Neural cell (in vitro differentiated cells): ENCODE data around the gene PPHLN1. TPM values are rescaled to one million over a fixed set of nuclear protein-coding genes. Genes with fewer than 3 reads are reported as not detected.

Experiments used
- H2AFZ ChIP-seq: fragments of 200-600, 300-800 bp; sonication (generic), shearing (Covaris generic); 2 replicates; pipeline ENCODE4 v1.6.0; 2014; ENCODE audit warnings: low read depth, mild to moderate bottlenecking, antibody characterized with exemption, low read length, moderate library complexity
- H3F3A ChIP-seq: fragments of 200-600 bp; shearing (Covaris generic); 2 replicates; pipeline ENCODE4 v1.6.1; 2016; ENCODE audit warnings: mild to moderate bottlenecking, moderate library complexity, mixed read lengths, antibody characterized with exemption, low read length; ENCODE audit not compliant: insufficient read depth, poor library complexity, severe bottlenecking
- H3K27ac ChIP-seq: fragments of 200-600, 300-800 bp; sonication (generic), shearing (Covaris generic); 2 replicates; pipeline ENCODE4 v1.5.1; 2014; ENCODE audit warnings: mild to moderate bottlenecking, low read length, moderate library complexity
- H3K27me3 ChIP-seq: fragments of 300-800, 200-600 bp; sonication (generic), shearing (Covaris generic); 2 replicates; pipeline ENCODE4 v1.6.0; 2014; ENCODE audit warnings: mild to moderate bottlenecking, low read depth, low read length, moderate library complexity; ENCODE audit not compliant: insufficient read depth
- H3K36me3 ChIP-seq: fragments of 300-800, 200-600 bp; sonication (generic), shearing (Covaris generic); 2 replicates; pipeline ENCODE4 v1.5.1; 2014; ENCODE audit warnings: mild to moderate bottlenecking, antibody characterized with exemption, low read length, moderate library complexity; ENCODE audit not compliant: insufficient read depth
- H3K4me2 ChIP-seq: fragments of 300-800, 200-600 bp; sonication (generic), shearing (Covaris generic); 2 replicates; pipeline ENCODE4 v1.6.0; 2014; ENCODE audit warnings: mild to moderate bottlenecking, low read length
- H3K4me3 ChIP-seq: fragments of 300-800, 200-600 bp; sonication (generic), shearing (Covaris generic); 2 replicates; pipeline ENCODE4 v1.5.1; 2014; ENCODE audit warnings: mild to moderate bottlenecking, low read length, moderate library complexity
- H3K79me2 ChIP-seq: fragments of 200-600 bp; shearing (Covaris generic); replicated peaks from 2 replicates; pipeline ENCODE4 v1.6.0; 2014; ENCODE audit warnings: mild to moderate bottlenecking, low read length, moderate library complexity; ENCODE audit not compliant: insufficient read depth
- H3K9ac ChIP-seq: fragments of 300-800, 200-600 bp; sonication (generic), shearing (Covaris generic); 2 replicates; pipeline ENCODE4 v1.6.1; 2016; ENCODE audit warnings: mild to moderate bottlenecking, low read length, mixed read lengths
- H3K9me2 ChIP-seq: fragments of 200-600 bp; shearing (Covaris generic); 2 replicates; pipeline ENCODE4 v1.6.1; 2016; ENCODE audit warnings: mild to moderate bottlenecking, low read length, mixed read lengths; ENCODE audit not compliant: insufficient read depth
- H3K9me3 ChIP-seq: fragments of 200-600, 300-800 bp; sonication (generic), shearing (Covaris generic); 2 replicates; pipeline ENCODE4 v1.6.1; 2016; ENCODE audit warnings: mild to moderate bottlenecking, mixed run types, low read length, moderate library complexity, mixed read lengths
- H4K20me1 ChIP-seq: fragments of 200-600 bp; shearing (Covaris generic); 2 replicates; pipeline ENCODE4 v1.6.1; 2016; ENCODE audit warnings: mild to moderate bottlenecking, mixed run types; ENCODE audit not compliant: insufficient read depth
- CTCF ChIP-seq: fragments of 450-650 bp; IDR thresholded peaks from 2 replicates; pipeline ENCODE4 v1.5.1; 2014; ENCODE audit warnings: antibody characterized with exemption, mild to moderate bottlenecking, moderate library complexity; ENCODE audit not compliant: poor library complexity, severe bottlenecking
- EP300 ChIP-seq: fragments of 450-650 bp; conservative IDR thresholded peaks from 2 replicates; pipeline ENCODE4 v1.6.1; 2014; ENCODE audit warnings: antibody characterized with exemption, mild to moderate bottlenecking, moderate library complexity; ENCODE audit not compliant: poor library complexity, severe bottlenecking
- EZH2 ChIP-seq: fragments of 200-600, 300-800 bp; shearing (Covaris generic), sonication (generic); IDR thresholded peaks from 2 replicates; pipeline ENCODE4 v1.6.1; 2014; ENCODE audit warnings: antibody characterized with exemption, low read length, borderline replicate concordance, mild to moderate bottlenecking; ENCODE audit not compliant: insufficient read depth, poor library complexity, severe bottlenecking
- MXI1 ChIP-seq: fragments of 450-650 bp; conservative IDR thresholded peaks from 2 replicates; pipeline ENCODE4 v1.6.1; 2014; ENCODE audit warnings: antibody characterized with exemption, mild to moderate bottlenecking; ENCODE audit not compliant: poor library complexity, severe bottlenecking
- POLR2AphosphoS5 ChIP-seq: IDR thresholded peaks from 2 replicates; pipeline ENCODE4 v1.6.1; 2012
- RAD21 ChIP-seq: fragments of 450-650 bp; conservative IDR thresholded peaks from 2 replicates; pipeline ENCODE4 v1.6.1; 2014; ENCODE audit warnings: antibody characterized with exemption, mild to moderate bottlenecking, moderate library complexity
- REST ChIP-seq: IDR thresholded peaks from 2 replicates; pipeline ENCODE4 v1.6.1; 2012; ENCODE audit warnings: borderline replicate concordance
- SMC3 ChIP-seq: fragments of 450-650 bp; conservative IDR thresholded peaks from 2 replicates; pipeline ENCODE4 v1.6.1; 2014; ENCODE audit warnings: antibody characterized with exemption, mild to moderate bottlenecking, moderate library complexity; ENCODE audit not compliant: poor library complexity
- TAF1 ChIP-seq: IDR thresholded peaks from 2 replicates; pipeline ENCODE4 v1.6.1; 2012; ENCODE audit warnings: low read depth
- polyA plus RNA-seq: library from polyadenylated mRNA; depleted of rRNA; stranded (reverse); fragments of >200 nt; gene quantifications from 2 replicates; pipeline ENCODE4 v1.2.3, GENCODE V29; 2014

The PPHLN1 gene
- polyA plus RNA-seq, 1 donor from 2014 or later = 192 TPM

GRCh38 chr12:42278128-42278510 lies 47.8 kb upstream of the PPHLN1 start:
- Histone ChIP-seq H3K36me3 (no peaks in the 10 kb centered on the region), H3K27me3 (no peaks in the 10 kb centered on the region), H3K79me2 (no peaks in the 10 kb centered on the region), H3K9ac (no peak overlapping the region), H3K9me2 (no peaks in the 10 kb centered on the region), H3K4me3 (no peak overlapping the region), H3K27ac (no peak overlapping the region), H4K20me1 (no peaks in the 10 kb centered on the region), H3K4me2 (no peak overlapping the region), H3F3A (no peaks in the 10 kb centered on the region), H3K9me3 (no peaks in the 10 kb centered on the region), H2AFZ (no peak overlapping the region)
- TF ChIP-seq RAD21 (no peak), CTCF (no peak), SMC3 (no peak)

GRCh38 chr12:42281278-42281677 lies 44.7 kb upstream of the PPHLN1 start:
- Histone ChIP-seq H3K79me2 (no peaks in the 10 kb centered on the region), H3K9me3 (no peaks in the 10 kb centered on the region), H2AFZ (no peak overlapping the region), H3K27ac (no peak overlapping the region), H3K9ac (no peak overlapping the region), H3K36me3 (no peaks in the 10 kb centered on the region), H3K9me2 (no peaks in the 10 kb centered on the region), H3F3A (no peaks in the 10 kb centered on the region), H3K4me2 (no peak overlapping the region), H4K20me1 (no peaks in the 10 kb centered on the region), H3K27me3 (no peaks in the 10 kb centered on the region), H3K4me3 (no peak overlapping the region)
- TF ChIP-seq RAD21 (no peak), SMC3 (no peak), POLR2AphosphoS5 (no peak), CTCF (no peak), EP300 (no peak), REST (no peak), MXI1 (no peak), EZH2 (no peak), TAF1 (no peak)
